ENCODE measurements around the gene RAB10.
A peak's percentile ranks its signal among the peaks of the same experiment; 100 is the strongest.
"Not testable (repeated sequence)": the region's sequence is repeated elsewhere in the genome, so short reads cannot be mapped to it uniquely, and the experiment has no call there.

Gene RAB10

DNA sequence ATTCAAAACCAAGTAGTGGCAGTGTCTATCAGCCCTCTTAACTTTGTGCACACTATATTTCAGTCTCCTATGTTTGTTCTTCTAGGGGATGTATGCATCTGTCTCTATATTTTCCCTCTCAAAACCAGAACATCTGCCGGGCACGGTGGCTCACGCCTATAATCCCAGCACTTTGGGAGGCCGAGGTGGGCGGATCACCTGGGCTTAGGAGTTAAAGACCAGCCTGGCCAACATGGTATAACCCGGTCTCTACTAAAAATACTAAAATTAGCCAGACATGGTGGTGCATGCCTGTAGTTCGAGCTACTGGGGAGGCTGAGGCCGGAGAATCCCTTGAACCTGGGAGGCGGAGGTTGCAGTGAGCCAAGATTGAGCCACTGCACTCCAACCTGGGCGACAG is 129.1 kb downstream of the RAB10 start:
- H3K27ac ChIP-seq (ENCODE audit: low read depth, low read length), result no peak overlapping the region
- H3K4me3 ChIP-seq (ENCODE audit: low read depth, low read length), result no peak overlapping the region
- H3K9me3 ChIP-seq (ENCODE audit: control insufficient read depth, insufficient read depth, low read depth, low read length), result no peaks in the 10 kb centered on the region

DNA sequence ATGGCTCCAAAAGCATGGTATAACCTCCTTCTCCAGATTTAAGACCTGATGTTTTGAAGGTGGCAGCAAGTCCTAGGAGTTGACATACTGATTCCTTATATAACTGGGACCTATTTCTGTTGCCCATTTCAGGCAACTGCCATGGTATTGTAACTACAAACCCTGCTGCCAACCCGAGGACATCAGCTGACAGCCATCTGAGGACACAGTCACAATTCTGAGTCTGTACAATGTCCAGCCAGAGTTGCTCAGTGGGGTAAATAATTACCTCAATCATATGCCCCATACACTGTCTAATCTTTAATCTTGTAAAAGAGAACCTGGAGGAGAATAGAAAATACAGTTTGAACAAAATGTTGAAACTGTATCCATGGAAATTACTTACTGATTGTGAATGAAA is 130.3 kb downstream of the RAB10 start:
- Histone ChIP-seq H3K36me3 (ENCODE audit: control insufficient read depth, insufficient read depth, low read length) (no peaks in the 10 kb centered on the region), H3K9me3 (ENCODE audit: control insufficient read depth, insufficient read depth, low read depth, low read length) (no peaks in the 10 kb centered on the region), H3K4me3 (ENCODE audit: low read depth, low read length) (no peak overlapping the region), H3K27me3 (ENCODE audit: control insufficient read depth, insufficient read depth, low read length) (no peaks in the 10 kb centered on the region), H3K27ac (ENCODE audit: low read depth, low read length) (no peak overlapping the region), H3K9ac (ENCODE audit: low read length) (no peak overlapping the region), H3K4me1 (ENCODE audit: control insufficient read depth, insufficient read depth, low read length) (no peaks in the 10 kb centered on the region)

More for the DNA sequence above, 129.1 kb downstream of the RAB10 start:
- Histone ChIP-seq H3K9ac (ENCODE audit: low read length) (no peak overlapping the region), H3K4me1 (ENCODE audit: control insufficient read depth, insufficient read depth, low read length) (no peaks in the 10 kb centered on the region), H3K36me3 (ENCODE audit: control insufficient read depth, insufficient read depth, low read length) (no peaks in the 10 kb centered on the region), H3K27me3 (ENCODE audit: control insufficient read depth, insufficient read depth, low read length) (no peaks in the 10 kb centered on the region)

DNA sequence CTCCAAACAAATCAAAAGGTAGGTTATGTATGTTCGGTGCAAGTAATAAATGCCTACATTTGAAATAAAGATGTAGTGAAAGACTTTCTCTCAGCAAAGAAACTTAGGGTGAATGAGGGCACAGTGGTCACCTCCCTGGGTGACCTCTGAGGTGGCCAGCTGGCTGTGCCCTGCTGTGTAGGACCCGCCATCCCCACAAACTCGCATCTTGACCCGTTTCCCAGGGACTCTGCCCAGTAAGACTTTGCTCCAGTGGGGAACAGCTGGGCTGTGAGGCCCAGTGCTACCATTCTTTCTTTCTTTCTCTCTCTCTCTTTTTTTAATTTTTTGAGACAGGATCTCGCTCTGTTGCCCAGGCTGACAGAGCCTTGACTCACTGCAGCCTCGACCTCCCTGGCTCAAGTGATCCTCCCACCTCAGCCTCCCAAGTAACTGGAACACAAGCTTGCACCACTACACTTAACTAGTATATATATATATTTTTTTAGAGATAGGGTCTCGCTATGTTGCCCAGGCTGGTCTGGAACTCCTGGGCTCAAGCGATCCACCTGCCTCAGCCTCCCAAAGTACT is 130.8 kb downstream of the RAB10 start:
- Histone ChIP-seq H3K27ac (ENCODE audit: low read depth, low read length) (no peak overlapping the region), H3K4me1 (ENCODE audit: control insufficient read depth, insufficient read depth, low read length) (no peaks in the 10 kb centered on the region), H3K4me3 (ENCODE audit: low read depth, low read length) (no peak overlapping the region), H3K27me3 (ENCODE audit: control insufficient read depth, insufficient read depth, low read length) (no peaks in the 10 kb centered on the region), H3K36me3 (ENCODE audit: control insufficient read depth, insufficient read depth, low read length) (no peaks in the 10 kb centered on the region), H3K9me3 (ENCODE audit: control insufficient read depth, insufficient read depth, low read depth, low read length) (no peaks in the 10 kb centered on the region), H3K9ac (ENCODE audit: low read length) (no peak overlapping the region)

DNA sequence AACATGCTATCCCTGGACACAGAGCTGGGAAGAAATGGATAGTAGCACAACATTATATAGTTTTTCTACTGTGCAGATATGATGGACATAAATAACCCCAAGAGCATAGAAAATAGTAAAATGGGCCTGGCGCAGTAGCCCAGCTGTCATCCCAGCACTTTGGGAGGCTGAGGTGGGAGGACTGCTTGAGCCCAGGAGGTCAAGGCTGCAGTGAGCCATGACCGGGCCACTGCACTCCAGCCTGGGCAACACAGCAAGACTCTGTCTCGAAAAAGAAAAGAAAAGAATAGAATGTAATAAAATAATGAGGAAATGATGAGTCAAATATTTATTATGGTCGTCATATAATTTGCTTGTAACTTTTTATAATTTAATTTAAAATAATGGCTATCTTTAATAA is 131.5 kb downstream of the RAB10 start:
- no peaks in the 10 kb centered on the region for H3K9me3 ChIP-seq (ENCODE audit: control insufficient read depth, insufficient read depth, low read depth, low read length)
- H3K27ac ChIP-seq (ENCODE audit: low read depth, low read length), result no peak overlapping the region
- H3K27me3 ChIP-seq (ENCODE audit: control insufficient read depth, insufficient read depth, low read length), result no peaks in the 10 kb centered on the region
- no peak overlapping the region for H3K4me3 ChIP-seq (ENCODE audit: low read depth, low read length)
- H3K36me3 ChIP-seq (ENCODE audit: control insufficient read depth, insufficient read depth, low read length), result no peaks in the 10 kb centered on the region
- H3K4me1 ChIP-seq (ENCODE audit: control insufficient read depth, insufficient read depth, low read length), result no peaks in the 10 kb centered on the region
- no peak overlapping the region for H3K9ac ChIP-seq (ENCODE audit: low read length)

DNA sequence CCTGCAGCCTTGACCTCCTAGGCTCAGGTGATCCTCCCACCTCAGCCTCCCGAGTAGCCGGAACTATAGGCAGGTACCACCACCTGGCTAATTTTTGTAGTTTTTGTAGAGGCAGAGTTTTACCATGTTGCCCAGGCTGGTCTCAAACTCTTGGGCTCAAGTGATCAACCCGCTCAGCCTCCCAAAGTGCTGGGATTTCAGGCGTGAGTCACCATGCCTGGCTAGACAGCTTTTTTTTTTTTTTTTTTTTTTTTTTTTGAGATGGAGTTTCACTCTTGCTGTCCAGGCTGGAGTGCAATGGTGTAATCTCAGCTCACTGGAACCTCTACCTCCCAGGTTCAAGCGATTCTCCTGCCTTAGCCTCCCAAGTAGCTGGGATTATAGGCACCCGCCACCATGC is 132.7 kb downstream of the RAB10 start:
- not testable (repeated sequence) for H3K27me3 ChIP-seq (ENCODE audit: control insufficient read depth, insufficient read depth, low read length); H3K27ac ChIP-seq (ENCODE audit: low read depth, low read length); H3K9ac ChIP-seq (ENCODE audit: low read length); H3K4me1 ChIP-seq (ENCODE audit: control insufficient read depth, insufficient read depth, low read length); H3K36me3 ChIP-seq (ENCODE audit: control insufficient read depth, insufficient read depth, low read length); H3K4me3 ChIP-seq (ENCODE audit: low read depth, low read length); H3K9me3 ChIP-seq (ENCODE audit: control insufficient read depth, insufficient read depth, low read depth, low read length)

DNA sequence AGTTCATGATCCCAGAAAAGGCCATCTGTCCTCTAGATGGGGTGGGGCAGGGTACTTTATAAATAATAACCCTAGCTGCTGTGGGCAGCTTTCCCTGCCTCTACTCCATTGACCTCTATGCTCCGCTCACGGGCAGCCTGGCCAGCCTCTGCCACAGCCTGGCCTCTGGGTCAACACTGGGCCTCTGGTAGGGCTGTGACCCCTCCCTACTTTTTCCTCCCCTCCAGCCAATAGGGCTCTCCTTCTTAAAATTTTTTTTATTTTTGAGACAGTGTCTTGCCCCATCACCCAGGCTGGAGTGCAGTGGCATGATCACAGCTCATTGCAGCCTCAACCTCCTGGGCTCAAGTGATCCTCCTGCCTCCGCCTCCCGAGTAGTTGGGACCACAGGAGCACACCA is 134.9 kb downstream of the RAB10 start:
- Histone ChIP-seq H3K4me1 (ENCODE audit: control insufficient read depth, insufficient read depth, low read length) (no peaks in the 10 kb centered on the region), H3K4me3 (ENCODE audit: low read depth, low read length) (no peak overlapping the region), H3K9me3 (ENCODE audit: control insufficient read depth, insufficient read depth, low read depth, low read length) (no peaks in the 10 kb centered on the region), H3K27me3 (ENCODE audit: control insufficient read depth, insufficient read depth, low read length) (peaks cover 10% of the 10 kb centered on the region), H3K27ac (ENCODE audit: low read depth, low read length) (no peak overlapping the region), H3K9ac (ENCODE audit: low read length) (no peak overlapping the region), H3K36me3 (ENCODE audit: control insufficient read depth, insufficient read depth, low read length) (no peaks in the 10 kb centered on the region)

DNA sequence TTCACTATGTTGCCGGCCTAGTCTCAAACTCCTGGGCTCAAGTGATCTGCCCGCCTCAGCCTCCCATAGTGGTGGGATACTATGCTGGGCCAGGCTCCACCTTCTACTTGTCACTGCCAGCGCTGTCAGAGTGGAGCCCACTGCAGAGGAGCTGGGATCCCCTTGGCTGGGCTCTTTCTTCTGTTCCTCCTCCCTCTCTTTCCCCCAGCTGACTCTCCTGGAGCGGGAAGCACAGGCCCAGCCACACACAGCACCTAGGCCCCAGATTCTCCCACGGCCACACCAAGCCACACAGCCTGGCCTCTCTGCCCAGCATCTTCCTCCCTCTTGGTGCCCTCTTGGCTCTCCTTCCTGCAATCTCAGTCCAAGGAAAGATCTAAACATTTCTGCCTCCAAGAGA is 135.3 kb downstream of the RAB10 start:
- no peak overlapping the region for H3K4me3 ChIP-seq (ENCODE audit: low read depth, low read length)
- H3K27me3 ChIP-seq (ENCODE audit: control insufficient read depth, insufficient read depth, low read length), result peaks cover 15% of the 10 kb centered on the region
- H3K9me3 ChIP-seq (ENCODE audit: control insufficient read depth, insufficient read depth, low read depth, low read length), result no peaks in the 10 kb centered on the region
- peaks cover under 1% of the 10 kb centered on the region; the same call in 1 of the 2 replicates for H3K4me1 ChIP-seq (ENCODE audit: control insufficient read depth, insufficient read depth, low read length)
- H3K27ac ChIP-seq (ENCODE audit: low read depth, low read length), result no peak overlapping the region
- H3K36me3 ChIP-seq (ENCODE audit: control insufficient read depth, insufficient read depth, low read length), result no peaks in the 10 kb centered on the region
- H3K9ac ChIP-seq (ENCODE audit: low read length), result no peak overlapping the region

DNA sequence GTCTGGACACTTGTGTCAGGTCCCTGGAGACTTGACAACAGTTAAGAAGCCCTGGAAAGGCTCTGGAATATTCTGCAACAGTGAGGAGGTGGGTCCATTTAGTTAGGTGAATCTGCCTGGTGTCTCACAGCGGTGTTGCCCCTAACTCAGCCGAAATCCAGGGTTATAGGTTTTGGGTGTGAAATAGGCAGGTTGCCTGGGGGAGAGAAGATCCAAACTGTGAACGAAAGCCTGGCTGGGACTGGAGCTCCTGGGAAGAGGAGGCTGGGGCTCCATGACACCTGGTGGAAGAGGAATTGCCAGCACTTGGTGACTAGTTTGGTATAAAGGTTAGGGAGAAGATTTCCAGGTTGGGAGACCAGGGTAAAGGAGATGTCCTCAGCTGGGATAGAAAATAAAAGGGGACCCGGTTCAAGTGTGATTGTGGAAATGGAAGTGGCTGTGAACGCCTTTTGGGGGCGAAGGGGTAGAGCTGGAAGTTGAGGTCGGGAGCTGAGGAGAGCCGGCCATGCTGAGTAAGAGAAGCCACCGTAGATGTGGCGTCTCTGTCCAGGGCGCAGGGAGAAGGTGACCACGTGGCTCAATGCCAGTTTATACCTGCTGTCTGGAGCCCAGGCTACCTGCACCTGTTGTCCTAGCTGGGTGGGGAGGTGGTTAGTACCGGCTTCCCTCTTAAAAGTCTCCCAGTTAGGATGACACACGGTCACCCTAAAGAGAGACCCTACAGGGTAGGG is 136.0 kb downstream of the RAB10 start:
- Histone ChIP-seq H3K9me3 (ENCODE audit: control insufficient read depth, insufficient read depth, low read depth, low read length) (no peaks in the 10 kb centered on the region), H3K27me3 (ENCODE audit: control insufficient read depth, insufficient read depth, low read length) (peaks cover 21% of the 10 kb centered on the region)

DNA sequence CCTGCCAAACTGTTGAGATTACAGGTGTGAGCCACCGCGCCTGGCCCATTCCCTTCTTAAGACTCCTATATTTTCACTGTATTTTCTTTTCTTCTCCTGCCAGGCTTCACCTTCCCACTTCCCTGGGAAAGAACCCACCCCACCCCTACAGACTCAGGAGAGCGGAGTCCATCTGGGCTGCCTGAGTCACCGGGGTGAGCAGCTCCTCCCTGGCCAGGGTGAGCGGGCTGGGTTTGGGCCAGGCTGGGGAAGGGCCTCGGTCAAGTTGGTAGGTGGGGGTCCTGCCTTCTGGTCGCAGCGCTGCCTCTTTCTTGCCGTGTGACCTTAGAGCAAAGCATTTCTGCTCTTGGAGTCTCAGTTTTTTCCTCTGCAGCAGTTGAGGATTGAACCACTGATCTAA is 136.9 kb downstream of the RAB10 start:
- Histone ChIP-seq H3K27me3 (ENCODE audit: control insufficient read depth, insufficient read depth, low read length) (peaks cover 22% of the 10 kb centered on the region), H3K27ac (ENCODE audit: low read depth, low read length) (no peak overlapping the region), H3K9me3 (ENCODE audit: control insufficient read depth, insufficient read depth, low read depth, low read length) (no peaks in the 10 kb centered on the region)

More for the DNA sequence above, 136.0 kb downstream of the RAB10 start:
- H3K4me1 ChIP-seq (ENCODE audit: control insufficient read depth, insufficient read depth, low read length), result peaks cover 7% of the 10 kb centered on the region
- H3K9ac ChIP-seq (ENCODE audit: low read length), result no peak overlapping the region
- no peak overlapping the region for H3K27ac ChIP-seq (ENCODE audit: low read depth, low read length)
- H3K36me3 ChIP-seq (ENCODE audit: control insufficient read depth, insufficient read depth, low read length), result no peaks in the 10 kb centered on the region
- H3K4me3 ChIP-seq (ENCODE audit: low read depth, low read length), result no peak overlapping the region

DNA sequence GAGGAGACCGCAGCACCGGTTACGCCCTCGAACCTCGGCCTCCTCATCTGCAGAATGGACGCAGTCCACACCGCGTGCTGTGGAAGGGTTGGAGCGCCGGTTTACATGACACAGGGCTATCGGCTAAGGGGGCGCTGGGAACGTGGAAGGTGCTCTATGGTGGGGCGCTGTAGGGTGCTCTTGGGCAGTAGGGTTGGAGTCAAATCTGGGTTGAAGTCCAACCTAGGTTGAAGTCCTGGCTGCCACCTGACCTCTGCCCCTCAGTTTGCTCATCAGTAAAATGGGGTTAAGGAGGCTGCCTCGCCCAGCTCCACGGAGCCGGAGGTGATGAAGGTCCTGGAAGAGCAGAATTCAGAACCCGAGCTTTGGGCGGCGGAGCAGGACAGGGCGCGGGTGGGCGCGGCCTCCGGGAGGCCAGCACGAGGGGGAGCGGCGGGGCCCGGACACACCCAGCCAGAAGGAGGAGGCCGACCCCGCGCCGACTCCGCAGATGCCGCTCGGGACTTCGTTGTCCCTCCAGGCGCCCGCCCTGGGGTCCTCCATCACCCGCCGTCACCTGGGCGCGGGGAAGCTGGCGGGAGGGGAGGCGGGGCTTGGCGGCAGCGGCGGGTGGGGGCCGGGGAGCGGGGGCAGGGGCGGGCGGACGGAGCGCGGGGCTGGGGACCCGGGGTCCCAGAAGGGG is 138.4 kb downstream of the RAB10 start:
- no peak overlapping the region for H3K27ac ChIP-seq (ENCODE audit: low read depth, low read length)
- H3K4me3 ChIP-seq (ENCODE audit: low read depth, low read length), result peak overlapping the region; percentile 56
- H3K9me3 ChIP-seq (ENCODE audit: control insufficient read depth, insufficient read depth, low read depth, low read length), result no peaks in the 10 kb centered on the region
- H3K36me3 ChIP-seq (ENCODE audit: control insufficient read depth, insufficient read depth, low read length), result peaks cover 4% of the 10 kb centered on the region; the same call in 1 of the 2 replicates
- no peak overlapping the region for H3K9ac ChIP-seq (ENCODE audit: low read length)
- H3K27me3 ChIP-seq (ENCODE audit: control insufficient read depth, insufficient read depth, low read length), result peaks cover 25% of the 10 kb centered on the region
- peaks cover 12% of the 10 kb centered on the region for H3K4me1 ChIP-seq (ENCODE audit: control insufficient read depth, insufficient read depth, low read length)

More for the DNA sequence above, 136.9 kb downstream of the RAB10 start:
- H3K4me1 ChIP-seq (ENCODE audit: control insufficient read depth, insufficient read depth, low read length), result peaks cover 7% of the 10 kb centered on the region
- H3K36me3 ChIP-seq (ENCODE audit: control insufficient read depth, insufficient read depth, low read length), result no peaks in the 10 kb centered on the region
- no peak overlapping the region for H3K9ac ChIP-seq (ENCODE audit: low read length)
- H3K4me3 ChIP-seq (ENCODE audit: low read depth, low read length), result no peak overlapping the region

Measured in HUES6 (cell line).